ENCODE data around the gene DOCK8.

DNA sequence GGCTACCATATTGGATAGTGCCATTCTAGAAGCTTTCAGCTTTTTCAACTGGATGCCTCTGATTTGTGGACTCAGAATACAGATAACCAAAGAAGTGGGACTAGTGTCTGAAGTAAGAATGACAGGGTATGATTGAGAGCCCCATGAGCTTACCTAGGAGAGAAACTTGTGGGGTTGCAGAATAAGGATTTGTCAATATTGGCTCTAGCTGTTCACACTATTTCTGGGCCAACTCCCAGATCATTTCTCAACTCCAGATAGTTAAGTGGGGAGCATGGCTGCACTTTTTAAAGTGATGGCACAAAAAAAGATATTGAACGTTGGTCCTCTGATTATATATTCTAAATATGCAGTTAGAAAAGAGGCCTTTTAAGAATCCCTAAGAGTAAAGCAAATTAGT lies 252.1 kb downstream of the DOCK8 start:
- TF ChIP-seq POLR2A (IDR thresholded peaks at IDR 0.05) = no peak
- no peak for TF ChIP-seq CTCF (IDR thresholded peaks at IDR 0.05)
- TF ChIP-seq EP300 (IDR thresholded peaks at IDR 0.05) = no peak
